ENCODE data around the gene CDH22. TPM values are rescaled to one million over a fixed set of nuclear protein-coding genes. Genes with fewer than 3 reads are reported as not detected.

CDH22 gene
- total RNA-seq, 3 donors from 2014 or later (not counting 1 experiment from before 2014, with no cell fraction given) = not detected

DNA sequence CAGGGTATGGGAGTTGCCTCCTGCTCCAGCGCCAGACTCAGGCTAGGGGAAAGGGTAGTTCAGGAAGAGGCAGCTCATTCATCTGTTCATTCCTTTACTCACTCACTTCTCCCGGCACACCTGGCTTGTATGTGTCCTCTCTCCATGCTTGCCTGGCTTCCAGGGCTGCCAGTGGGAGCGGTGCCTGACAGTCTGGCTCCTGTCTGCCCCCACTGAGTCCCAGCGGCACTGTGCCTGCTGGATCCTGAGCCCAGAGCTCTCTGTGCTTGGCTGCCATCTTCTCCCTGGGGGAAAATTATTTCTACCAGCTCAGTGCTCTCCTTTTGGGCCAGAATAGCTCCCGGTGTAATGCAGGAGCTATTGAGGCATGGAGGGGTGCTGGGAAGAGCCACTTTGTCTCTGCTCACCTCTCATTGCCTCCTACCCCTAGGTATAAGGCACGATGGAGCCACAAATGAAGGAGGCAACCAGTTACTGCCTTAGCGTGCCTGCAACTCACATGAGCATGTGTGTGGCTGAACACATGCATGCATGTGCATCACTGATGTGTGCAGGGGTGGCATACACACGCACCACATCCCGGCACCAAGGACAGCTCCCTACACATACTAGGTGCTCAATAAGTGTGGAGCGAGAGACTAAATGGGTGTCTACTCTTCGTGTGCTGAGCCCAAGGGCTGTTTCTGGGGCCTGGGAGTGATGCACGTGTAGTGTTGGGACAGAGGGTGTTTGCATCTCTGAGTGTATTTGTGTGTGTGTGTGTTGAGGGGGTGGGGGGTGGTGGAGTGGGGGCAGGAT is 46.6 kb downstream of the CDH22 start:
- Histone ChIP-seq H3K27ac (ENCODE audit: low read length) (no peak overlapping the region), H3K4me1 (ENCODE audit: control insufficient read depth, insufficient read depth, low read length) (no peaks in the 10 kb centered on the region), H3K27me3 (ENCODE audit: control insufficient read depth, insufficient read depth, low read length) (no peaks in the 10 kb centered on the region), H3K9me3 (ENCODE audit: control insufficient read depth, insufficient read depth, low read length) (no peaks in the 10 kb centered on the region), H3K4me3 (ENCODE audit: low read length) (no peak overlapping the region), H3K36me3 (ENCODE audit: control insufficient read depth, insufficient read depth, low read length) (no peaks in the 10 kb centered on the region)
- no peaks in the 10 kb centered on the region for H3K36me3 Mint-ChIP-seq
- H3K27me3 Mint-ChIP-seq (ENCODE audit: low read depth in 2 of 2) = peaks cover 25 to 29% of the 10 kb centered on the region in 2 donors
- peaks cover 2 to 4% of the 10 kb centered on the region in 2 donors for H3K9me3 Mint-ChIP-seq
- no peak overlapping the region for H3K4me3 Mint-ChIP-seq
- ATAC-seq = no peak
- 78% methylated on average over 12 of the region's 12 CpGs for WGBS (ENCODE audit: insufficient coverage)
- no peaks in the 10 kb centered on the region for H3K4me1 Mint-ChIP-seq
- TF ChIP-seq, protein P1, sequence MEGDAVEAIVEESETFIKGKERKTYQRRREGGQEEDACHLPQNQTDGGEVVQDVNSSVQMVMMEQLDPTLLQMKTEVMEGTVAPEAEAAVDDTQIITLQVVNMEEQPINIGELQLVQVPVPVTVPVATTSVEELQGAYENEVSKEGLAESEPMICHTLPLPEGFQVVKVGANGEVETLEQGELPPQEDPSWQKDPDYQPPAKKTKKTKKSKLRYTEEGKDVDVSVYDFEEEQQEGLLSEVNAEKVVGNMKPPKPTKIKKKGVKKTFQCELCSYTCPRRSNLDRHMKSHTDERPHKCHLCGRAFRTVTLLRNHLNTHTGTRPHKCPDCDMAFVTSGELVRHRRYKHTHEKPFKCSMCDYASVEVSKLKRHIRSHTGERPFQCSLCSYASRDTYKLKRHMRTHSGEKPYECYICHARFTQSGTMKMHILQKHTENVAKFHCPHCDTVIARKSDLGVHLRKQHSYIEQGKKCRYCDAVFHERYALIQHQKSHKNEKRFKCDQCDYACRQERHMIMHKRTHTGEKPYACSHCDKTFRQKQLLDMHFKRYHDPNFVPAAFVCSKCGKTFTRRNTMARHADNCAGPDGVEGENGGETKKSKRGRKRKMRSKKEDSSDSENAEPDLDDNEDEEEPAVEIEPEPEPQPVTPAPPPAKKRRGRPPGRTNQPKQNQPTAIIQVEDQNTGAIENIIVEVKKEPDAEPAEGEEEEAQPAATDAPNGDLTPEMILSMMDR (IDR thresholded peaks at IDR 0.05) = no peak
- H3K27ac Mint-ChIP-seq = no peak overlapping the region
- intact Hi-C loops (cut with micrococcal nuclease) = no loop called here
- DNase-seq = no peak

DNA sequence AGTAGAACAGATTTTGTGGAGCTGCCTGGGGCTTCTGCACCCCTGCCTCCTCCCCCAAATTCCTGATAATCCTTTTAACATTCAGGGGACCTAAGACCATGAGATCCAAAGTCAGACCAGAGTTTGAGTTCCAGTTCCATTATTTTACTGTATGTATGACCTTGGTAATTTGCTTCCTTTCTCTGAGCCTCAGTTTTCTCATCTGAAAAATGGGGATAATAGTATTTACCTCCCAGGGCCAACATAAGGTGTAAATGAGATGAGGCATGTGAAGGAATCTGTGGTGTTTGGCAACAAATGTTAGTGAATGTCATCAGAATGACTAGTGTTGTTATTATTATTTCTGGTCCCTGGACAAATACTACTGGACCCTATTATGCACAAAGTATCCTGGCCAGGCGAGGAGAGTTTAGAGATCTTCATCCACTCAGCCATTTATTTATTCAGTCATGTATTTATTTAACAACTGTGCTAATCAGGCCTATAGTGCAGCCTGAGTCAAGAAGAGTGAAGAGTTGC is 47.3 kb downstream of the CDH22 start:
- Mint-ChIP-seq H3K9me3 (peaks cover 2 to 4% of the 10 kb centered on the region in 2 donors), H3K4me3 (no peak overlapping the region), H3K27ac (no peak overlapping the region), H3K4me1 (no peaks in the 10 kb centered on the region), H3K27me3 (ENCODE audit: low read depth in 2 of 2) (peaks cover 18 to 29% of the 10 kb centered on the region in 2 donors), H3K36me3 (no peaks in the 10 kb centered on the region)
- WGBS (ENCODE audit: insufficient coverage) = 86% methylated on average over 1 of the region's 1 CpG
- DNase-seq = no peak
- Histone ChIP-seq H3K27ac (ENCODE audit: low read length) (no peak overlapping the region), H3K36me3 (ENCODE audit: control insufficient read depth, insufficient read depth, low read length) (no peaks in the 10 kb centered on the region), H3K27me3 (ENCODE audit: control insufficient read depth, insufficient read depth, low read length) (no peaks in the 10 kb centered on the region), H3K4me3 (ENCODE audit: low read length) (no peak overlapping the region), H3K9me3 (ENCODE audit: control insufficient read depth, insufficient read depth, low read length) (no peaks in the 10 kb centered on the region), H3K4me1 (ENCODE audit: control insufficient read depth, insufficient read depth, low read length) (no peaks in the 10 kb centered on the region)
- ATAC-seq = no peak
- intact Hi-C loops (cut with micrococcal nuclease) = no loop called here
- TF ChIP-seq, protein P1 (IDR thresholded peaks at IDR 0.05) = no peak

DNA sequence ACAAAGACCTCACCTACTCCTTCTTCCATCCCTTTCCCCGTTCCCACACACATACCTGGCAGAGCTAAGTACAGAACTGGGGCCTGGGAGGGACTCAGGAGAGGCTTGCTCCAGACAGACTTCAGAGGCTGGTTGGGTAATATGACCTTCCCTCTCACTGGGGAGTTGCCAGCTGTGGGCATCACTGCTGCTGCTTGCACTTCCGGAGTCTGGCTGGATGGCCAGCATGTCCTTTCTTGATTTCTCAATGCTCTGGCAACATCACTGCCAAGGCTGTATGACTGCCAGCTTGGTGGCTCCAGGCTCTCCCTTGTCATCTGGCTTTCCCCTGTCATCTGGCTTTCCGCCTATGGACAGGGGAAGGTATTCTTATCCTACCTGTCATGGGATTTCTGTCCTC is 47.8 kb downstream of the CDH22 start:
- ATAC-seq (no peak), DNase-seq (no peak)
- no peak overlapping the region for H3K27ac Mint-ChIP-seq
- H3K27me3 Mint-ChIP-seq (ENCODE audit: low read depth in 2 of 2) = peaks cover 13 to 24% of the 10 kb centered on the region in 2 donors
- H3K4me3 Mint-ChIP-seq = no peak overlapping the region
- no peaks in the 10 kb centered on the region for H3K4me1 Mint-ChIP-seq
- H3K36me3 Mint-ChIP-seq = no peaks in the 10 kb centered on the region
- 76% methylated on average over 3 of the region's 3 CpGs for WGBS (ENCODE audit: insufficient coverage)
- Histone ChIP-seq H3K36me3 (ENCODE audit: control insufficient read depth, insufficient read depth, low read length) (no peaks in the 10 kb centered on the region), H3K4me1 (ENCODE audit: control insufficient read depth, insufficient read depth, low read length) (no peaks in the 10 kb centered on the region), H3K4me3 (ENCODE audit: low read length) (no peak overlapping the region), H3K27ac (ENCODE audit: low read length) (no peak overlapping the region), H3K27me3 (ENCODE audit: control insufficient read depth, insufficient read depth, low read length) (no peaks in the 10 kb centered on the region), H3K9me3 (ENCODE audit: control insufficient read depth, insufficient read depth, low read length) (no peaks in the 10 kb centered on the region)
- intact Hi-C loops (cut with micrococcal nuclease) = no loop called here
- no peaks in the 10 kb centered on the region for H3K9me3 Mint-ChIP-seq
- TF ChIP-seq, protein P1 (IDR thresholded peaks at IDR 0.05) = no peak
